K562 (cell line): ENCODE results near the gene RILP. TPM values are rescaled to one million over a fixed set of nuclear protein-coding genes. Genes with fewer than 3 reads are reported as not detected.
A peak's percentile ranks its signal among the peaks of the same experiment; 100 is the strongest.

ENCODE experiments used
- BCOR ChIP-seq: fragments of 450-650 bp; IDR thresholded peaks from 2 replicates; pipeline ENCODE4 v1.6.1; 2016
- CTCF ChIP-seq, 3 experiments: IDR thresholded peaks in 2 of 3; conservative IDR thresholded peaks in 1 of 3; 2 replicates each; pipeline ENCODE4 v1.5.1; 2011 to 2012; ENCODE audit warnings: low read length in 3 of 3, mild to moderate bottlenecking in 3 of 3, control low read depth in 2 of 3, improper control_type of control experiment in 1 of 3, inconsistent platforms in 1 of 3, low read depth in 1 of 3, mixed read lengths in 1 of 3, moderate library complexity in 1 of 3; ENCODE audit not compliant: insufficient read depth in 2 of 3
- CXXC5 ChIP-seq: fragments of 250-450 bp; sonication (Bioruptor Pico); IDR thresholded peaks from 2 replicates; pipeline ENCODE4 v1.8.0; 2022; ENCODE audit warnings: inconsistent platforms, mild to moderate bottlenecking, moderate library complexity
- FOS ChIP-seq: IDR thresholded peaks from 3 replicates; pipeline ENCODE4 v1.6.1; 2011; ENCODE audit not compliant: insufficient read length; ENCODE audit errors: extremely low read depth
- GABPA ChIP-seq: fragments of 200-800 bp; sonication (Bioruptor generic); conservative IDR thresholded peaks from 2 replicates; pipeline ENCODE4 v1.6.1; 2016; ENCODE audit warnings: low read depth, missing genetic modification characterization, missing compliant biosample characterization
- HNRNPLL ChIP-seq: fragments of 200-400 bp; formaldehyde crosslinking; IDR thresholded peaks from 2 replicates; pipeline ENCODE4 v1.6.1; 2017; ENCODE audit warnings: low read length, low read depth, mild to moderate bottlenecking; ENCODE audit not compliant: poor library complexity, severe bottlenecking
- HNRNPUL1 ChIP-seq: fragments of 200-400 bp; formaldehyde crosslinking; IDR thresholded peaks from 2 replicates; pipeline ENCODE4 v1.6.1; 2017; ENCODE audit warnings: low read length
- IRF2 ChIP-seq: sonication (generic); formaldehyde crosslinking; IDR thresholded peaks from 2 replicates; pipeline ENCODE4 v1.8.1; 2022; ENCODE audit warnings: mild to moderate bottlenecking, missing genetic modification reagents
- NFYB ChIP-seq: IDR thresholded peaks from 2 replicates; pipeline ENCODE4 v1.6.1; 2011; ENCODE audit warnings: mild to moderate bottlenecking, moderate library complexity; ENCODE audit not compliant: insufficient read length; ENCODE audit errors: extremely low read depth
- SIN3A ChIP-seq, 2 experiments: fragments of 150-350 bp in 1 of 2; IDR thresholded peaks; 2 replicates each; pipeline ENCODE4 v1.6.1; 2011 to 2016; ENCODE audit warnings: borderline replicate concordance in 2 of 2, low read depth in 2 of 2, low read length in 2 of 2, mild to moderate bottlenecking in 2 of 2, moderate library complexity in 2 of 2; ENCODE audit not compliant: control insufficient read depth in 1 of 2
- SIN3B ChIP-seq: fragments of 450-650 bp; IDR thresholded peaks from 2 replicates; pipeline ENCODE4 v1.6.1; 2017; ENCODE audit warnings: low read depth, mild to moderate bottlenecking, moderate library complexity
- ZBTB7A ChIP-seq: IDR thresholded peaks from 2 replicates; pipeline ENCODE4 v1.6.1; 2011; ENCODE audit warnings: low read depth, mild to moderate bottlenecking, low read length, moderate library complexity, borderline replicate concordance; ENCODE audit not compliant: control insufficient read depth
- ZNF740 ChIP-seq, 3 experiments: fragments of 200-800 bp in 1 of 3; sonication (Bioruptor generic) in 1 of 3; sonication (generic) in 1 of 3; formaldehyde crosslinking in 1 of 3; IDR thresholded peaks; 2 replicates each; pipeline versions ENCODE4 v1.6.1 to v1.8.0; 2016 to 2022; ENCODE audit warnings: mild to moderate bottlenecking in 2 of 3, missing compliant biosample characterization in 2 of 3, missing genetic modification characterization in 2 of 3, missing genetic modification reagents in 1 of 3
- ZSCAN32 ChIP-seq: fragments of 450-650 bp; formaldehyde crosslinking; IDR thresholded peaks from 2 replicates; pipeline ENCODE4 v1.4.0; 2020; ENCODE audit warnings: mild to moderate bottlenecking, moderate library complexity
- polyA plus RNA-seq, 8 experiments: library from polyadenylated mRNA; depleted of rRNA in 4 of 8; stranded (reverse) in 5 of 8; unstranded in 3 of 8; fragments of >200 nt; fragmentation: Nextera tagmentation in 2 of 8; fragmentation: Illumina TruSeq in 1 of 8; extraction: Ambion mirVana in 2 of 8; extraction: Trizol in 1 of 8; gene quantifications; 2 replicates each; pipeline versions ENCODE4 v1.2.1 to v1.2.3, GENCODE V29; 2011 to 2014; ENCODE audit warnings: inconsistent platforms in 1 of 8, missing spikeins in 1 of 8
- total RNA-seq, 7 experiments: library from RNA; depleted of rRNA in 6 of 7; stranded (reverse); fragments of >200 nt in 6 of 7; fragmentation: Illumina TruSeq in 2 of 7; extraction: Trizol in 2 of 7; gene quantifications; 2 replicates each; pipeline versions ENCODE4 v1.2.1 to v1.2.3, GENCODE V29; 2011 to 2021; ENCODE audit warnings: low replicate concordance in 1 of 7
- TF ChIP-seq, protein P1 (sequence below), 2 experiments: fragments of 450-650 bp; formaldehyde crosslinking in 1 of 2; IDR thresholded peaks; 2 replicates each; pipeline versions ENCODE4 v1.4.0 to v1.6.1; 2014 to 2020; ENCODE audit warnings: mild to moderate bottlenecking in 2 of 2, borderline replicate concordance in 1 of 2, low read depth in 1 of 2

Gene RILP
- total and polyA plus RNA-seq, 9 of the 15 experiments (the other 6 are each of a cell fraction or from before 2014, with no cell fraction given): 0.75 to 54.9 (median 27.8) TPM

GRCh38 chr17:1628856-1629503 lies 20.7 kb downstream of the RILP start (continued):
- no peak; a peak in 1 of 4 replicates for TF ChIP-seq SIN3A (IDR thresholded peaks at IDR 0.05; ENCODE audit: borderline replicate concordance in 2 of 2, control insufficient read depth in 1 of 2, low read depth in 2 of 2, low read length in 2 of 2)
- TF ChIP-seq IRF2 (CRISPR knock-in tag): no peak
- TF ChIP-seq BCOR: peak; percentile 43; the same call in 1 of the 2 replicates
- TF ChIP-seq GABPA: peak; percentile 53
- peak; percentile 63 for TF ChIP-seq NFYB
- peak; percentile 51 for TF ChIP-seq HNRNPLL
- no peak for TF ChIP-seq ZSCAN32
- TF ChIP-seq CXXC5 (CRISPR knock-in tag): peak; percentile 79
- TF ChIP-seq ZBTB7A: peak; percentile 48; the same call in 1 of the 2 replicates
- TF ChIP-seq CTCF (IDR thresholded peaks at IDR 0.05 in 2 of 3, conservative IDR thresholded peaks at IDR 0.05 in 1 of 3; ENCODE audit: insufficient read depth in 2 of 3, low read depth in 1 of 3, low read length in 3 of 3): peak; percentile 9 to 65 (median 41); a peak in 3 of 6 replicates
- peak; percentile 54 for TF ChIP-seq FOS
- no peak for TF ChIP-seq HNRNPUL1
- peak; percentile 53; the same call in 1 of the 2 replicates for TF ChIP-seq SIN3B
- TF ChIP-seq ZNF740 (CRISPR knock-in tag; IDR thresholded peaks at IDR 0.05): 0 out of 2 replicates have a peak, but pooled peaks have one; percentile 18
- TF ChIP-seq ZNF740 (tag; IDR thresholded peaks at IDR 0.05): no peak
- TF ChIP-seq, protein P1, sequence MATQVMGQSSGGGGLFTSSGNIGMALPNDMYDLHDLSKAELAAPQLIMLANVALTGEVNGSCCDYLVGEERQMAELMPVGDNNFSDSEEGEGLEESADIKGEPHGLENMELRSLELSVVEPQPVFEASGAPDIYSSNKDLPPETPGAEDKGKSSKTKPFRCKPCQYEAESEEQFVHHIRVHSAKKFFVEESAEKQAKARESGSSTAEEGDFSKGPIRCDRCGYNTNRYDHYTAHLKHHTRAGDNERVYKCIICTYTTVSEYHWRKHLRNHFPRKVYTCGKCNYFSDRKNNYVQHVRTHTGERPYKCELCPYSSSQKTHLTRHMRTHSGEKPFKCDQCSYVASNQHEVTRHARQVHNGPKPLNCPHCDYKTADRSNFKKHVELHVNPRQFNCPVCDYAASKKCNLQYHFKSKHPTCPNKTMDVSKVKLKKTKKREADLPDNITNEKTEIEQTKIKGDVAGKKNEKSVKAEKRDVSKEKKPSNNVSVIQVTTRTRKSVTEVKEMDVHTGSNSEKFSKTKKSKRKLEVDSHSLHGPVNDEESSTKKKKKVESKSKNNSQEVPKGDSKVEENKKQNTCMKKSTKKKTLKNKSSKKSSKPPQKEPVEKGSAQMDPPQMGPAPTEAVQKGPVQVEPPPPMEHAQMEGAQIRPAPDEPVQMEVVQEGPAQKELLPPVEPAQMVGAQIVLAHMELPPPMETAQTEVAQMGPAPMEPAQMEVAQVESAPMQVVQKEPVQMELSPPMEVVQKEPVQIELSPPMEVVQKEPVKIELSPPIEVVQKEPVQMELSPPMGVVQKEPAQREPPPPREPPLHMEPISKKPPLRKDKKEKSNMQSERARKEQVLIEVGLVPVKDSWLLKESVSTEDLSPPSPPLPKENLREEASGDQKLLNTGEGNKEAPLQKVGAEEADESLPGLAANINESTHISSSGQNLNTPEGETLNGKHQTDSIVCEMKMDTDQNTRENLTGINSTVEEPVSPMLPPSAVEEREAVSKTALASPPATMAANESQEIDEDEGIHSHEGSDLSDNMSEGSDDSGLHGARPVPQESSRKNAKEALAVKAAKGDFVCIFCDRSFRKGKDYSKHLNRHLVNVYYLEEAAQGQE (IDR thresholded peaks at IDR 0.05; ENCODE audit: borderline replicate concordance): peak; percentile 99
- TF ChIP-seq, protein P1 (CRISPR knock-in tag; IDR thresholded peaks at IDR 0.05; ENCODE audit: low read depth): no peak
